Panc1 (cell line): ENCODE measurements around the gene CORT. TPM values are rescaled to one million over a fixed set of nuclear protein-coding genes. Genes with fewer than 3 reads are reported as not detected.

ENCODE experiments used
- ATAC-seq: fragments of 200-7000 bp; cut with Tn5 transposase; 2 replicates; pipeline ENCODE4 v1.9.1; 2020; ENCODE audit warnings: mild to moderate bottlenecking, moderate library complexity
- BruUV-seq: library from RNA; stranded (reverse); fragments of 400-500 nt; replicated peaks from 2 replicates; lab custom pipeline; 2021; lab: Mats Ljungman, UMichigan
- CTCF ChIA-PET: fragments of 300-600 bp; sonication (Branson Sonifier 250); formaldehyde crosslinking; loops from one replicate; lab custom pipeline; 2022; ENCODE audit warnings: antibody characterized with exemption; lab: Charles Lee
- POLR2A ChIA-PET: fragments of 300-600 bp; sonication (Branson Sonifier 250); formaldehyde crosslinking; loops from one replicate; lab custom pipeline; 2022; ENCODE audit warnings: antibody characterized with exemption; lab: Charles Lee
- DNase-seq: peaks from one replicate; pipeline ENCODE4 v3.0.0-alpha.2; 2010; ENCODE audit warnings: low read depth, low spot score
- H3K27ac ChIP-seq: 2 replicates; pipeline ENCODE4 v1.5.1; 2011; ENCODE audit warnings: mild to moderate bottlenecking, low read length, inconsistent platforms
- H3K27me3 ChIP-seq: fragments of 200-500 bp; sonication (Bioruptor generic); 2 replicates; pipeline ENCODE4 v1.6.0; 2014; ENCODE audit warnings: low read length, inconsistent platforms; ENCODE audit not compliant: control insufficient read depth, insufficient read depth
- H3K36me3 ChIP-seq: fragments of 200-500 bp; sonication (Bioruptor generic); 2 replicates; pipeline ENCODE4 v1.5.1; 2014; ENCODE audit warnings: inconsistent platforms, mild to moderate bottlenecking, low read length, moderate library complexity; ENCODE audit not compliant: control insufficient read depth, insufficient read depth
- H3K4me1 ChIP-seq: 2 replicates; pipeline ENCODE4 v1.5.1; 2011; ENCODE audit warnings: inconsistent platforms, mild to moderate bottlenecking, low read length, moderate library complexity; ENCODE audit not compliant: control insufficient read depth, insufficient read depth
- H3K4me3 ChIP-seq, 2 experiments: 2 replicates each; pipeline ENCODE4 v1.5.1; 2011 to 2012; ENCODE audit warnings: low read depth in 2 of 2, low read length in 2 of 2, mild to moderate bottlenecking in 2 of 2, inconsistent platforms in 1 of 2, moderate library complexity in 1 of 2
- H3K9me3 ChIP-seq: fragments of 200-500 bp; sonication (Bioruptor generic); 2 replicates; pipeline ENCODE4 v1.5.1; 2014; ENCODE audit warnings: low read depth, mild to moderate bottlenecking, inconsistent platforms, low read length, moderate library complexity; ENCODE audit not compliant: control insufficient read depth, insufficient read depth
- CTCF ChIP-seq: fragments of 450-650 bp; IDR thresholded peaks from 2 replicates; pipeline ENCODE4 v1.5.1; 2017; ENCODE audit warnings: mild to moderate bottlenecking
- POLR2AphosphoS5 ChIP-seq: IDR thresholded peaks from 2 replicates; pipeline ENCODE4 v1.6.1; 2012; ENCODE audit warnings: mild to moderate bottlenecking, low read depth, low read length, moderate library complexity
- REST ChIP-seq, 2 experiments: IDR thresholded peaks; 2 replicates each; pipeline ENCODE4 v1.6.1; 2011 to 2012; ENCODE audit warnings: low read depth in 2 of 2, control low read depth in 1 of 2, low read length in 1 of 2, mild to moderate bottlenecking in 1 of 2, moderate library complexity in 1 of 2; ENCODE audit not compliant: insufficient read depth in 1 of 2
- SIN3A ChIP-seq: IDR thresholded peaks from 2 replicates; pipeline ENCODE4 v1.6.1; 2012; ENCODE audit warnings: low read depth, mild to moderate bottlenecking, low read length, moderate library complexity, borderline replicate concordance; ENCODE audit not compliant: insufficient read depth
- TCF7L2 ChIP-seq: IDR thresholded peaks from 2 replicates; pipeline ENCODE4 v1.6.1; 2011; ENCODE audit warnings: mild to moderate bottlenecking, low read depth, low read length, inconsistent platforms
- in situ Hi-C: cut with HindIII; loops from 2 replicates; pipeline ENCODE4 v1.10.0; 2016; ENCODE audit warnings: low sequenced_read_pairs, low pct_unique_long_range_greater_than_20kb
- intact Hi-C: fragments of 100-400 bp; cut with micrococcal nuclease; formaldehyde crosslinking; loops from one replicate; pipeline ENCODE4 v1.10.0; 2022; ENCODE audit not compliant: unreplicated experiment
- total RNA-seq: library from RNA; stranded (reverse); gene quantifications from one replicate; pipeline ENCODE4 v1.2.1, GENCODE V29; 2021; ENCODE audit not compliant: unreplicated experiment

CORT gene
- total RNA-seq, 1 experiment from 2014 or later: 0.41 TPM

- H3K4me1 ChIP-seq: 0 out of 2 replicates have a peak, but pooled peaks cover 5% of the 10 kb centered on the region
- no peaks in the 10 kb centered on the region for H3K27me3 ChIP-seq
- H3K27ac ChIP-seq: no peak overlapping the region
- in situ Hi-C loops: no loop called here
- DNase-seq (no peak), ATAC-seq (no peak)
- CTCF ChIA-PET: no interaction called here
- no peaks in the 10 kb centered on the region for H3K9me3 ChIP-seq
- H3K4me3 ChIP-seq: no peak overlapping the region
- intact Hi-C loops: no loop called here
- POLR2A ChIA-PET: no interaction called here
- H3K36me3 ChIP-seq: peaks cover 12% of the 10 kb centered on the region
- no TSS peak for BruUV-seq
- no peak for TF ChIP-seq REST (IDR thresholded peaks at IDR 0.05; ENCODE audit: insufficient read depth in 1 of 2, low read depth in 2 of 2, low read length in 1 of 2)
- no peak for TF ChIP-seq POLR2AphosphoS5
- no peak for TF ChIP-seq SIN3A
- TF ChIP-seq CTCF: no peak
- TF ChIP-seq TCF7L2: no peak
Observed at GRCh38 chr1:10402729-10403274, 47.0 kb upstream of the CORT start.

- H3K36me3 ChIP-seq: peaks cover 22% of the 10 kb centered on the region
- no peaks in the 10 kb centered on the region for H3K27me3 ChIP-seq
- TF ChIP-seq POLR2AphosphoS5 (no peak), SIN3A (no peak), REST (IDR thresholded peaks at IDR 0.05; ENCODE audit: insufficient read depth in 1 of 2, low read depth in 2 of 2, low read length in 1 of 2) (no peak), CTCF (no peak), TCF7L2 (no peak)
- H3K4me3 ChIP-seq: no peak overlapping the region
- H3K4me1 ChIP-seq: no peaks in the 10 kb centered on the region
- DNase-seq (no peak), ATAC-seq (no peak)
- no peaks in the 10 kb centered on the region for H3K9me3 ChIP-seq
- in situ Hi-C loops: no loop called here
- BruUV-seq: no TSS peak
- intact Hi-C loops: no loop called here
- CTCF ChIA-PET: interaction anchor here (0.6 kb wide), 1 partner anchor 36 kb away, joined by 3 read pairs; no protein-coding TSS in a partner anchor
- POLR2A ChIA-PET: no interaction called here
- H3K27ac ChIP-seq: no peak overlapping the region
Observed at GRCh38 chr1:10407201-10407600, 42.6 kb upstream of the CORT start.
